ENCODE data around the gene LGR6. TPM values are rescaled to one million over a fixed set of nuclear protein-coding genes. Genes with fewer than 3 reads are reported as not detected.

Gene LGR6, protein sequence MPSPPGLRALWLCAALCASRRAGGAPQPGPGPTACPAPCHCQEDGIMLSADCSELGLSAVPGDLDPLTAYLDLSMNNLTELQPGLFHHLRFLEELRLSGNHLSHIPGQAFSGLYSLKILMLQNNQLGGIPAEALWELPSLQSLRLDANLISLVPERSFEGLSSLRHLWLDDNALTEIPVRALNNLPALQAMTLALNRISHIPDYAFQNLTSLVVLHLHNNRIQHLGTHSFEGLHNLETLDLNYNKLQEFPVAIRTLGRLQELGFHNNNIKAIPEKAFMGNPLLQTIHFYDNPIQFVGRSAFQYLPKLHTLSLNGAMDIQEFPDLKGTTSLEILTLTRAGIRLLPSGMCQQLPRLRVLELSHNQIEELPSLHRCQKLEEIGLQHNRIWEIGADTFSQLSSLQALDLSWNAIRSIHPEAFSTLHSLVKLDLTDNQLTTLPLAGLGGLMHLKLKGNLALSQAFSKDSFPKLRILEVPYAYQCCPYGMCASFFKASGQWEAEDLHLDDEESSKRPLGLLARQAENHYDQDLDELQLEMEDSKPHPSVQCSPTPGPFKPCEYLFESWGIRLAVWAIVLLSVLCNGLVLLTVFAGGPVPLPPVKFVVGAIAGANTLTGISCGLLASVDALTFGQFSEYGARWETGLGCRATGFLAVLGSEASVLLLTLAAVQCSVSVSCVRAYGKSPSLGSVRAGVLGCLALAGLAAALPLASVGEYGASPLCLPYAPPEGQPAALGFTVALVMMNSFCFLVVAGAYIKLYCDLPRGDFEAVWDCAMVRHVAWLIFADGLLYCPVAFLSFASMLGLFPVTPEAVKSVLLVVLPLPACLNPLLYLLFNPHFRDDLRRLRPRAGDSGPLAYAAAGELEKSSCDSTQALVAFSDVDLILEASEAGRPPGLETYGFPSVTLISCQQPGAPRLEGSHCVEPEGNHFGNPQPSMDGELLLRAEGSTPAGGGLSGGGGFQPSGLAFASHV
- 0.40 to 0.75 TPM (median 0.61 TPM) in 5 replicates for total RNA-seq (2022; extraction: Qiagen RNA extraction; ENCODE audit: low read depth)

DNA sequence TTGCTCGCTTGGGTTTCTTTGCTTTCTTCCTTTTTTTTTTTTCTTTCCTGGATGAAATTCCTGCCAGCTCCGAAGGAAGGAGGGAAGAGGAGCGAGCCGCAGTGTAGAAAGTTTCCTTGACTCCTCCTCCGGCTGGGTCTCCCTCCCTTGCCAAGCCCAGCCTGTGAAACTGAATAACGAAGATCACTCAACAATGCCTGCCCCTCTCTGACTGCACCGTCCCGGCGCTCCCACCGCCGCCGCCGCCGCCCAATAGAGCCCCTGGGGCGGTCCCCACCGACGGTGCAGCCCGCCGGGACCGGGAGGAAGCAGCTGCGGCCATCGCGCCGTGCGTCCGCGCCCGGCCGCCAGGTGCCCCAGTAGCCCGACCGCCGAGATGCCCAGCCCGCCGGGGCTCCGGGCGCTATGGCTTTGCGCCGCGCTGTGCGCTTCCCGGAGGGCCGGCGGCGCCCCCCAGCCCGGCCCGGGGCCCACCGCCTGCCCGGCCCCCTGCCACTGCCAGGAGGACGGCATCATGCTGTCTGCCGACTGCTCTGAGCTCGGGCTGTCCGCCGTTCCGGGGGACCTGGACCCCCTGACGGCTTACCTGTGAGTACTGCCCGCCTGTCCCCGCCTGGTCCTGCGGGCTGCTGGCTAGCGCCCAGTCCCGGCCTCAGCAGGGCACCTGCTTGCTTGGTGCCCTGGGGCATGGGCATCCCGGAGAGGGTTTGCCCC lies at the start of gene LGR6:
Gene LGR6 (plus strand): TSS at position 186 of the 714 bp plus-strand sequence. CDS start 191 bp downstream, at position 377.

DNA sequence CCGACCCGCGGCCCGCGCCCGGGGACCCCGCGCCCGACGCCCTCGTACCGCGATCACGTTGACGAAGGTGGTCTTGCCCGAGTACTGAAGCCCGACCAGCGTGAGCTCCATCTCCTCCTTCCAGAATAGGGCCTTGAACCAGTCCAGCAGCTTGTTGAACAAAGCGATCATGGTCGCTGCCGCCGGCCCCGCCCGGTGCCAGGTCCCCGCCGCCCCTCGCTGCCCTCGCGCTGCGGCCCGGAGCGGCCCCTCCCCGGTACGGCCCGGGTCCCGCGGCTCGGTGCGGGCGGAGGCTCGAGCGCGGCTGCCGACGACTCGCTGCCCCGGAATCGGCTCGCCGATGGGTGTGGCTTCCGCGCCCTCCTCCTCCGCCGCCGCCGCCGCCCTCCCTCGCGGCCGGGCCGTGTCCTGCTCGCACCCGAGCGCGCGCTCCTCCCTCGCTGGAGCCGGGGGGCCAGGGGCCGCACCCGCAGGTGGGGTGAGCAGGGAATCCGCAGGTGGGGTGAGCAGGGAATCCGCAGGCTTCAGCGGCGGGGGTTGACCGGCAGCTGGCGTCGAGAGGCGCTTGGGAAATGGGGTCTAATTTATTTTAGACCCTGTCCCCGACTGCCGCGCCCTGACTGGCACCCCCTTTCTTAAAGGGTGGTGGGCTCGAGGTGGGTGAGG lies 49.1 kb upstream of the LGR6 start, which contains the start of gene ARL8A:
Gene ARL8A (minus strand): TSS at position 336 of the 666 bp plus-strand sequence. CDS start 165 bp downstream, at position 171.

DNA sequence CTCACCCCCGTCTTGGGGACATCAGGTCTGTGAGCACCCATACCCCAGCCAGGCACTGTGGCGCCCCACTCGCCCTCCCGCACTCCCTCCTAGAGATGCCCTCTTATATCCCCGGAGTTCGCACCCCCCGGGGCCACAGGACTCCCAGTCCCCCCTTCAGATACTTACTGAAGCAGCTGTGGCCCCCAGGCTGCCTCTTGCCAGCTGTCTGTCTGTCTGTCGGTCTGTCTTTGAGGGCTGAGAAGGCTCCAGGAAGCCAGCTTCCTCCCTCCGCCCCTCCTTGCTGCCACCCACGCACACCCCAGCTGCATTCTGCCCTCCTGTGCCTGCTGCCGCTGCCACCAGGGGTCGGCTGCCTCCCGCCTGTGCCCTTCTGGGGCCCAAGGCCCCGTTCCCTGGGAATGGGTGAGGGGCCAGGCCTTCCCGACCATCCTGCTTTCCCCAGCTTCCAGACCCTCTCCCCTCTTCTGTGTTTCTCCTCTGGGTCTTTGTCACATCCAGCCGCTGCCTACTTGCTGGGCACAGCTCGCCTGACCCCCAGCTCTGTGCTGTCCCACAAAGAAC lies 33.1 kb upstream of the LGR6 start, which contains the start of gene PTPN7:
Gene PTPN7 (minus strand): TSS at position 226 of the 564 bp plus-strand sequence. CDS start 1,200 bp downstream, outside the sequence.

DNA sequence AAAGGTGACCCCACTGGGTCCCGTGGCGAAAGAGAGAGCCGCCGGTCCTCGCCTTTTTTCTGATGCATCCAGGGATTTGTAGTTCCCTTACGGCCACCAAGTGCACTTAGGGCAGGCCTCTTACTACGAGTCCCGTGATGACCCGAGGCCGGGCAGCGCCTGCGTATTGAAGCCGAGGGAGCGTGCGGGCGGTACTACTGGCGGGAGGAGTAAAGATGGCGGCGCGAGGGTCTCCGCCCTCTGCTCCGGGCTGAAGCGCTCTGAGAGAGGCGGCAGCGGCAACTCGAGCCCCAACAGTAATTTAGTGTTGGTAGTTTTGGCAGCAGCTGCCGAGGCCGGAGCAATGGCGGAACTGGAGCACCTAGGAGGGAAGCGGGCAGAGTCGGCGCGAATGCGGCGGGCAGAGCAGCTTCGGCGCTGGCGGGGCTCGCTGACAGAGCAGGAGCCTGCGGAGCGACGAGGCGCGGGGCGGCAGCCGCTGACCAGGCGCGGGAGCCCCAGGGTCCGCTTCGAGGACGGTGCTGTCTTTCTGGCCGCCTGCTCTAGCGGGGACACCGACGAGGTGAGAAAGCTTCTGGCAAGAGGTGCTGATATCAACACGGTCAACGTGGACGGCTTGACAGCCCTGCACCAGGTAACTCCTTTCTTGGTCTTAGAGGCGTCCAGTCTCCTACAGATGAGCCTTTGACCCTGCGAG lies 155.1 kb downstream of the LGR6 start, which contains the start of gene PPP1R12B:
Gene PPP1R12B (plus strand): TSS at position 191 of the 697 bp plus-strand sequence. CDS start 153 bp downstream, at position 344.

Other genes with a start within 250 kb of the LGR6 start
- gene LMOD1, start 247.3 kb upstream of the LGR6 start, total RNA-seq (2022; extraction: Qiagen RNA extraction; ENCODE audit: low read depth): not detected in 5 replicates
- 93.5 to 125 TPM (median 99.6 TPM) in 5 replicates for gene TIMM17A, start 238.3 kb upstream of the LGR6 start, total RNA-seq (2022; extraction: Qiagen RNA extraction; ENCODE audit: low read depth)
- gene RNPEP, start 211.2 kb upstream of the LGR6 start, total RNA-seq (2022; extraction: Qiagen RNA extraction; ENCODE audit: low read depth): 85.6 to 90.8 TPM (median 89.3 TPM) in 5 replicates
- gene ELF3, start 183.2 kb upstream of the LGR6 start, total RNA-seq (2022; extraction: Qiagen RNA extraction; ENCODE audit: low read depth): 238 to 280 TPM (median 261 TPM) in 5 replicates
- gene GPR37L1, start 70.9 kb upstream of the LGR6 start, total RNA-seq (2022; extraction: Qiagen RNA extraction; ENCODE audit: low read depth): 0.13 to 0.22 TPM (median 0.15 TPM) in 5 replicates
- 35.5 to 42.7 TPM (median 41.5 TPM) in 5 replicates for gene ARL8A, start 49.1 kb upstream of the LGR6 start, total RNA-seq (2022; extraction: Qiagen RNA extraction; ENCODE audit: low read depth)
- gene PTPN7, start 33.2 kb upstream of the LGR6 start, total RNA-seq (2022; extraction: Qiagen RNA extraction; ENCODE audit: low read depth): 0.05 to 0.11 TPM in 2 of 5 replicates, not detected in the others
- gene UBE2T, start 148.1 kb downstream of the LGR6 start, total RNA-seq (2022; extraction: Qiagen RNA extraction; ENCODE audit: low read depth): 79.2 to 85.0 TPM (median 82.7 TPM) in 5 replicates
- 1.9 to 3.0 TPM (median 2.8 TPM) in 5 replicates for gene PPP1R12B, start 154.9 kb downstream of the LGR6 start, total RNA-seq (2022; extraction: Qiagen RNA extraction; ENCODE audit: low read depth)